HS-5 (cell line): ENCODE data around the gene GPR33.
A peak's percentile ranks its signal among the peaks of the same experiment; 100 is the strongest.
"Not testable (repeated sequence)": the region's sequence is repeated elsewhere in the genome, so short reads cannot be mapped to it uniquely, and the experiment has no call there.

Experiments used
- DNase-seq: peaks from one replicate; pipeline ENCODE4 v3.0.0-alpha.2; 2012; ENCODE audit warnings: low read depth

The GPR33 gene

GRCh38 chr14:31487886-31488285, at the start of gene GPR33:
TSS of gene GPR33 (minus strand) at chr14:31488039. CDS start at chr14:31483965, 4,074 bp downstream.
- DNase-seq, result no peak

GRCh38 chr14:31536201-31536960, 48.5 kb upstream of the GPR33 start:
- no peak for DNase-seq

GRCh38 chr14:31530136-31530535, 42.3 kb upstream of the GPR33 start:
- no peak for DNase-seq

GRCh38 chr14:31529053-31529452, 41.2 kb upstream of the GPR33 start:
- no peak for DNase-seq

- no peak for DNase-seq
These were observed 39.7 kb upstream of the GPR33 start for GRCh38 chr14:31527546-31527945.

GRCh38 chr14:31527087-31527486, 39.2 kb upstream of the GPR33 start:
- DNase-seq, result no peak

- DNase-seq, result no peak
These were observed 23.0 kb upstream of the GPR33 start for GRCh38 chr14:31510855-31511254.

GRCh38 chr14:31510222-31510621, 22.4 kb upstream of the GPR33 start:
- no peak for DNase-seq

- DNase-seq, result no peak
These were observed 20.3 kb upstream of the GPR33 start for GRCh38 chr14:31508135-31508534.

- DNase-seq, result peak; percentile 14
These were observed 17.6 kb upstream of the GPR33 start for GRCh38 chr14:31505411-31505810.

- no peak for DNase-seq
These were observed 14.0 kb upstream of the GPR33 start for GRCh38 chr14:31501870-31502269.

- no peak for DNase-seq
These were observed 5.1 kb upstream of the GPR33 start for GRCh38 chr14:31492759-31493498.

GRCh38 chr14:31489691-31490090, 1.9 kb upstream of the GPR33 start:
- no peak for DNase-seq

GRCh38 chr14:31486764-31487163, 1.1 kb downstream of the GPR33 start:
- DNase-seq, result no peak

- no peak for DNase-seq
These were observed 3.1 kb downstream of the GPR33 start for GRCh38 chr14:31484754-31485153.

- no peak for DNase-seq
These were observed 7.7 kb downstream of the GPR33 start for GRCh38 chr14:31480156-31480555.

GRCh38 chr14:31479027-31479426, 8.8 kb downstream of the GPR33 start:
- DNase-seq, result no peak

GRCh38 chr14:31477248-31477647, 10.6 kb downstream of the GPR33 start:
- no peak for DNase-seq

- no peak for DNase-seq
These were observed 11.5 kb downstream of the GPR33 start for GRCh38 chr14:31476131-31476866.

GRCh38 chr14:31466554-31466953, 21.3 kb downstream of the GPR33 start:
- no peak for DNase-seq

- DNase-seq, result no peak
These were observed 22.7 kb downstream of the GPR33 start for GRCh38 chr14:31465111-31465510.

GRCh38 chr14:31462450-31462849, 25.4 kb downstream of the GPR33 start:
- not testable (repeated sequence) for DNase-seq

GRCh38 chr14:31461545-31461944, 26.3 kb downstream of the GPR33 start:
- no peak for DNase-seq
